KMS-11 (cell line): Measurements from ENCODE around the gene SIRT6.
A peak's percentile ranks its signal among the peaks of the same experiment; 100 is the strongest.
"Not testable (repeated sequence)": the region's sequence is repeated elsewhere in the genome, so short reads cannot be mapped to it uniquely, and the experiment has no call there.

Experiments used
- H2AFZ ChIP-seq: fragments of 200-600 bp; sonication (generic); 2 replicates; pipeline ENCODE4 v1.6.1; 2016; ENCODE audit warnings: antibody characterized with exemption, mixed run types, low read depth
- H3K27ac ChIP-seq: fragments of 200-600 bp; sonication (generic); 2 replicates; pipeline ENCODE4 v1.6.1; 2016; ENCODE audit warnings: mild to moderate bottlenecking, mixed run types
- H3K27me3 ChIP-seq: fragments of 200-600 bp; sonication (generic); 2 replicates; pipeline ENCODE4 v1.6.1; 2017; ENCODE audit warnings: mild to moderate bottlenecking, low read depth, mixed run types, moderate library complexity; ENCODE audit not compliant: insufficient read depth
- H3K36me3 ChIP-seq: fragments of 200-600 bp; sonication (generic); 2 replicates; pipeline ENCODE4 v1.6.1; 2017; ENCODE audit warnings: mild to moderate bottlenecking, mixed run types; ENCODE audit not compliant: insufficient read depth
- H3K4me1 ChIP-seq: fragments of 200-600 bp; sonication (generic); 2 replicates; pipeline ENCODE4 v1.6.1; 2016; ENCODE audit warnings: mild to moderate bottlenecking, low read depth, mixed run types; ENCODE audit not compliant: poor library complexity, severe bottlenecking
- H3K4me2 ChIP-seq: fragments of 200-600 bp; sonication (generic); 2 replicates; pipeline ENCODE4 v1.7.0; 2016; ENCODE audit warnings: mild to moderate bottlenecking, mixed run types
- H3K4me3 ChIP-seq: fragments of 200-600 bp; sonication (generic); IDR thresholded peaks from 2 replicates; pipeline ENCODE4 v1.6.1; 2017; ENCODE audit warnings: low read depth, low read length, mixed read lengths; ENCODE audit not compliant: insufficient read depth
- H3K79me2 ChIP-seq: fragments of 200-600 bp; sonication (generic); 2 replicates; pipeline ENCODE4 v1.6.1; 2016; ENCODE audit warnings: low read depth, mixed run types; ENCODE audit not compliant: insufficient read depth
- H3K9ac ChIP-seq: fragments of 200-600 bp; sonication (generic); 2 replicates; pipeline ENCODE4 v1.6.1; 2016; ENCODE audit warnings: mild to moderate bottlenecking, mixed run types
- H4K20me1 ChIP-seq: fragments of 200-600 bp; sonication (generic); 2 replicates; pipeline ENCODE4 v1.6.1; 2016; ENCODE audit warnings: mild to moderate bottlenecking, mixed run types; ENCODE audit not compliant: insufficient read depth
- CTCF ChIP-seq: fragments of 200-600 bp; sonication (generic); conservative IDR thresholded peaks from 2 replicates; pipeline ENCODE4 v1.6.1; 2017; ENCODE audit warnings: low read depth, mild to moderate bottlenecking, antibody characterized with exemption, low read length, moderate library complexity, mixed read lengths

Gene SIRT6

DNA sequence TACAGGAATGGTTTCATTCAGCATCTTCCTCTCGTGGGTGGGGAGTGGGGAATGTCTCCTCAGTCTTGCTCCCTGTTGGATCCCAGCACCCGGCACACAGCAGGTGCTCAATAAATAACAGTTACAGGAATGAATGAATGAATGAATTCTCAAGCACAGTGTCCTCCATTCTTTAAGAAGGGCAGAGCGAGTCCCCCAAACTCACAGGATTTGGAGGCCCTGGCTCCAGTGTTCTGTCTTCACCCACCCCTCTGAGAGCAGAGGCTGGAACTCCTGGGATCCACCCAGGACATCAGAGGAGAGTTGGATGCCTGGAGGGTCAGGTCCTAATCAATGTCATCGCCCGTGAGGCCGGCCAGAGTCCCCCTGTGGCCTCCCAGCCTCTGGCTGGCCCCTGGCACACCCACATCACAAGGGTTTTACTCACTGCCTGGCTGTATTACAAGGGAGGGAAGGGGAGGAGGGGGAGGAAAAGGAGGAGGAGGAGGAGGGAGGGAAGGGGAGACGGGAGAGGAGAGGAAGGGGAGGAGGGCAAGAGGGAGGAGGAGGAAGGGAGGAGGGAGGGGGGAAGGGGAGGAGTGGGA lies 37.6 kb downstream of the SIRT6 start:
- Histone ChIP-seq H2AFZ (no peak overlapping the region), H4K20me1 (no peaks in the 10 kb centered on the region), H3K4me3 (no peak overlapping the region), H3K4me1 (peaks cover 4% of the 10 kb centered on the region), H3K79me2 (no peaks in the 10 kb centered on the region), H3K4me2 (no peak overlapping the region), H3K9ac (no peak overlapping the region), H3K27me3 (peaks cover 87% of the 10 kb centered on the region), H3K36me3 (no peaks in the 10 kb centered on the region), H3K27ac (no peak overlapping the region)
- TF ChIP-seq CTCF = no peak

- not testable (repeated sequence) for H4K20me1 ChIP-seq, H3K4me3 ChIP-seq, H2AFZ ChIP-seq, H3K9ac ChIP-seq, H3K27ac ChIP-seq, H3K4me2 ChIP-seq, H3K79me2 ChIP-seq, H3K36me3 ChIP-seq, H3K4me1 ChIP-seq
- H3K27me3 ChIP-seq = peaks cover 68% of the 10 kb centered on the region
These were observed 39.4 kb downstream of the SIRT6 start for GRCh38 chr19:4142916-4143315.

DNA sequence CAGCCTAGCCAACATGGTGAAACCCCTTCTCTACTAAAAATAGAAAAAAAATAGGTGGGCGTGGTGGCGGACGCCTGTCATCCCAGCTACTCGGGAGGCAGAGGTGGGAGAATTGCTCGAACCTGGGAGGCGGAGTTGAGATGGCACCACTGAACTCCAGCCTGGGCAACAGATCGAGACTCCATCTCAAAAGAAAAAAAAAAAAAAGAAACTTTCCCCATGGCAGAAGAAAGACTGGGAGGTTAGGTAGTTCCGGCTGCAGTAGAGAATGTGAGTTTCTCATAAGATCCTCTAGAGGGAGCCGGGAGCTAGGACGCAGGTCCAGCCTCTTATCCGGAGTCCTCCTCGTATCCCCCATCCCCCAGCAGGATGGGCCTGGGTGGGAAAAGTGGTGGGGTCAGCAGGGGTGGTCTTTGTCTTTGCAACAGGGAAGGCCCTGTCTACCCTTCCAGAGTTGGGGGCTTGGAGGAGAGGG lies 42.1 kb downstream of the SIRT6 start:
- Histone ChIP-seq H2AFZ (no peak overlapping the region), H3K4me2 (no peak overlapping the region), H4K20me1 (no peaks in the 10 kb centered on the region), H3K79me2 (no peaks in the 10 kb centered on the region), H3K27me3 (peaks cover 58% of the 10 kb centered on the region), H3K27ac (no peak overlapping the region), H3K4me3 (no peak overlapping the region), H3K9ac (no peak overlapping the region), H3K36me3 (no peaks in the 10 kb centered on the region), H3K4me1 (peaks cover 4% of the 10 kb centered on the region)
- no peak; the same call in none of the 2 replicates for TF ChIP-seq CTCF

DNA sequence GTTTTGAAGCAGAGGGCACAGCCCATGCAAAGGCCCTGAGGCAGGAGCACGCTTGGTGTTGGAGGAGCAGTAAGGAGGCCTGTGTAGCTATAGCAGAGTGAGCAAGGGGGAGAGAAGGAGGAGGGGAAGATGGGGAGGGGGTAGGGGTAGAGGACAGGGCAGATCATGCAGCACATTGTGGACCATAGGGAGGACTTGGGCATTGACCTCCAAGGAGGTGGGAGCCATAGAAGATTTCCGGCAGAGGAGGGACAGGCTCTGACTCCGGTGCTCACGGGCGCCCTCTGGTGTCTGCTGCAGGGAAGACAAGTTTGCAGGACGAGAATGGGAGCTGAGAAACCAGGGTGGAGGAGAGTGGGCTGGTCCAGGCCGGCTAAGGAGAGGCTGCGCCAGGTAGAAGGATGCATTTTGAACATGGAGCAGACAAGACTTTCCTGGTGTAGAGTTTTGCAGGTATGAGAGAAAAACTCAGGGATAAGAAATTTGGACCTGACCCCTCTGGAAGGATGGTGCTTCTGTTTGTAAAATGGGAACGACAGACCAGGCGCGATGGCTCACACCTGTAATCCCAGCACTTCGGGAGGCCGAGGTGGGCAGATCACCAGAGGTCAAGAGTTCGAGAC lies 42.6 kb downstream of the SIRT6 start:
- no peak overlapping the region for H3K9ac ChIP-seq
- H3K4me1 ChIP-seq = peaks cover 4% of the 10 kb centered on the region
- no peaks in the 10 kb centered on the region for H3K36me3 ChIP-seq
- TF ChIP-seq CTCF = peak; percentile 77
- H3K79me2 ChIP-seq = no peaks in the 10 kb centered on the region
- H3K4me2 ChIP-seq = no peak overlapping the region
- no peak overlapping the region for H2AFZ ChIP-seq
- no peak overlapping the region for H3K27ac ChIP-seq
- no peak overlapping the region for H3K4me3 ChIP-seq
- H4K20me1 ChIP-seq = no peaks in the 10 kb centered on the region
- H3K27me3 ChIP-seq = peaks cover 60% of the 10 kb centered on the region

GRCh38 chr19:4138445-4138844 lies 43.9 kb downstream of the SIRT6 start:
- no peaks in the 10 kb centered on the region for H4K20me1 ChIP-seq
- H3K4me3 ChIP-seq = no peak overlapping the region
- H3K36me3 ChIP-seq = no peaks in the 10 kb centered on the region
- no peak overlapping the region for H3K4me2 ChIP-seq
- no peak for TF ChIP-seq CTCF
- peaks cover 4% of the 10 kb centered on the region for H3K4me1 ChIP-seq
- H3K27me3 ChIP-seq = peaks cover 60% of the 10 kb centered on the region
- H3K27ac ChIP-seq = no peak overlapping the region
- H2AFZ ChIP-seq = no peak overlapping the region
- no peak overlapping the region for H3K9ac ChIP-seq
- no peaks in the 10 kb centered on the region for H3K79me2 ChIP-seq
